Measurements from ENCODE around the gene HEXD.

GRCh38 chr17:82370471-82371332 lies 47.4 kb upstream of the HEXD start:
- peak; percentile 61 for TF ChIP-seq EZH2 (IDR thresholded peaks at IDR 0.05; ENCODE audit: insufficient read depth, poor library complexity, severe bottlenecking)
- TF ChIP-seq EZH2phosphoT487 (IDR thresholded peaks at IDR 0.05; ENCODE audit: insufficient read depth, low read depth), result 0 out of 2 replicates have a peak, but pooled peaks have one; percentile 41
